CD4-positive, alpha-beta T cell (primary cell): Measurements from ENCODE around the gene MGAT5. TPM values are rescaled to one million over a fixed set of nuclear protein-coding genes. Genes with fewer than 3 reads are reported as not detected.

Experiments used
- ATAC-seq: fragments of 200-7000 bp; cut with Tn5 transposase; one replicate; pipeline ENCODE4 v1.10.0; 2022; ENCODE audit warnings: mild to moderate bottlenecking; ENCODE audit not compliant: poor library complexity
- CTCF ChIA-PET: fragments of 350-600 bp; sonication (Branson Sonifier 250); formaldehyde crosslinking; loops from one replicate; lab custom pipeline; 2021; ENCODE audit warnings: antibody characterized with exemption, inconsistent platforms; lab: Charles Lee
- POLR2A ChIA-PET: fragments of 350-600 bp; sonication (Branson Sonifier 250); formaldehyde crosslinking; loops from one replicate; lab custom pipeline; 2021; ENCODE audit warnings: antibody characterized with exemption, inconsistent platforms; lab: Charles Lee
- DNase-seq, 14 experiments: peaks; one replicate each; pipeline ENCODE4 v3.0.0-alpha.2; 2013 to 2020; ENCODE audit warnings: mixed read lengths in 2 of 14
- H3K27ac ChIP-seq, 2 donors: one replicate each; pipeline versions ENCODE4 v1.5.1 to v1.7.0; 2013; ENCODE audit warnings: low read length in 2 of 2, low read depth in 1 of 2, mild to moderate bottlenecking in 1 of 2
- H3K27me3 ChIP-seq, 2 experiments: 1 replicate in 1 of 2; 2 replicates in 1 of 2; pipeline versions ENCODE4 v1.6.1 to v1.7.0; 2013; ENCODE audit warnings: low read length in 2 of 2, control low read depth in 1 of 2, mild to moderate bottlenecking in 1 of 2, moderate library complexity in 1 of 2; ENCODE audit not compliant: insufficient read depth in 2 of 2, control insufficient read depth in 1 of 2
- H3K36me3 ChIP-seq: one replicate; pipeline ENCODE4 v1.6.1; 2013; ENCODE audit warnings: low read length, control low read depth; ENCODE audit not compliant: insufficient read depth
- H3K4me1 ChIP-seq: one replicate; pipeline ENCODE4 v1.6.1; 2013; ENCODE audit warnings: low read length, control low read depth; ENCODE audit not compliant: insufficient read depth
- H3K4me3 ChIP-seq: one replicate; pipeline ENCODE4 v1.5.1; 2013; ENCODE audit warnings: mild to moderate bottlenecking, low read length, moderate library complexity
- H3K9me3 ChIP-seq, 2 experiments: 1 replicate in 1 of 2; 2 replicates in 1 of 2; pipeline versions ENCODE4 v1.6.1 to v1.7.0; 2013; ENCODE audit warnings: low read length in 2 of 2, mild to moderate bottlenecking in 2 of 2, control low read depth in 1 of 2, moderate library complexity in 1 of 2; ENCODE audit not compliant: control insufficient read depth in 1 of 2, insufficient read depth in 1 of 2
- H3K27ac Mint-ChIP-seq: one replicate; pipeline ENCODE4 v1.8.0; 2020; ENCODE audit warnings: mixed read lengths
- H3K27me3 Mint-ChIP-seq: one replicate; pipeline ENCODE4 v1.8.0; 2021; ENCODE audit warnings: mixed read lengths
- H3K36me3 Mint-ChIP-seq: one replicate; pipeline ENCODE4 v1.8.0; 2021; ENCODE audit warnings: low read depth, mixed read lengths
- H3K4me1 Mint-ChIP-seq: one replicate; pipeline ENCODE4 v1.8.0; 2021; ENCODE audit warnings: low read depth, mixed read lengths
- H3K4me3 Mint-ChIP-seq: one replicate; pipeline ENCODE4 v1.8.0; 2020; ENCODE audit warnings: mild to moderate bottlenecking, mixed read lengths
- H3K9me3 Mint-ChIP-seq: one replicate; pipeline ENCODE4 v1.8.0; 2020; ENCODE audit warnings: mixed read lengths
- CTCF ChIP-seq: fragments of 200-600 bp; IDR thresholded peaks from one replicate; pipeline ENCODE4 v1.8.0; 2022; ENCODE audit warnings: antibody characterized with exemption, mild to moderate bottlenecking
- intact Hi-C, 2 experiments: fragments of 100-400 bp; cut with DNase I in 1 of 2; cut with micrococcal nuclease in 1 of 2; formaldehyde crosslinking; loops; one replicate each; pipeline versions ENCODE4 v1.15.1 to v1.9.0; 2023 to 2025; cut with DNase I, micrococcal nuclease
- total RNA-seq, 174 experiments: library from RNA in 2 of 174; stranded (reverse) in 2 of 174; gene quantifications; one replicate each; pipeline ENCODE4 v1.2.3 and lab custom pipeline; 2021 to 2026

The MGAT5 gene
- total RNA-seq, 2 experiments from 2014 or later: 77.5 to 77.8 TPM

- Mint-ChIP-seq H3K4me1 (peaks cover 88% of the 10 kb centered on the region), H3K27ac (peak overlapping the region; percentile 73), H3K36me3 (peaks cover 35% of the 10 kb centered on the region), H3K27me3 (no peaks in the 10 kb centered on the region), H3K9me3 (no peaks in the 10 kb centered on the region), H3K4me3 (peak overlapping the region; percentile 57)
- ChIA-PET POLR2A (no interaction called here), CTCF (no interaction called here)
- Histone ChIP-seq H3K27ac (no peak overlapping the region), H3K27me3 (no peaks in the 10 kb centered on the region), H3K4me1 (peaks cover 37% of the 10 kb centered on the region), H3K36me3 (peaks cover 9% of the 10 kb centered on the region), H3K9me3 (no peaks in the 10 kb centered on the region), H3K4me3 (no peak overlapping the region)
- DNase-seq: peak in 1 of 14 experiments; percentile 26
- intact Hi-C loops: no loop called here
- ATAC-seq: peak; percentile 46
- TF ChIP-seq CTCF: no peak
These were observed 58.6 kb downstream of the MGAT5 start for GRCh38 chr2:134312482-134312881.

DNA sequence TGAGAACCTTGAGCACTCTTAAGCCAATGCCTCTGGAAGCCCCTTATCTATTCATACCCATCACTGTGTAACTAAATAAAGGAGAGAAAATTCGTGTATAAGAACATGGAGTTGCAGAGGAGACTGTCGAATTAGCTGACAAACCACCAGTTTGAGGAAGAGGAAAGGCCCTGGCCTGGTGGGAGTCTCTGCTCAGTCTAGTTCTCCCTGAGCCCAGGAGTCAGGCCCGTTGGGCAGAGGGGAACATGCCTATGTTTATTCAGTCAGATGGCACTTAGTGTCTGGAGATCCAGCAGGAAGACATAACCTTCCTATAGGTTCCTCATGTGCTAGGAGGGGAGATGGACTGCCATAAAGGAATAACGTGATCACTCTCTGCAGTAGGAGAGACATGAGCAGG is 60.3 kb downstream of the MGAT5 start:
- Mint-ChIP-seq H3K36me3 (peaks cover 47% of the 10 kb centered on the region), H3K4me1 (peaks cover 88% of the 10 kb centered on the region), H3K4me3 (no peak overlapping the region), H3K9me3 (no peaks in the 10 kb centered on the region), H3K27me3 (no peaks in the 10 kb centered on the region), H3K27ac (peak overlapping the region; percentile 73)
- TF ChIP-seq CTCF: no peak
- ChIA-PET POLR2A (interaction anchor here (1.2 kb wide), 1 partner anchor 9 kb away, joined by 3 read pairs; no protein-coding TSS in a partner anchor), CTCF (no interaction called here)
- Histone ChIP-seq H3K9me3 (no peaks in the 10 kb centered on the region), H3K4me3 (no peak overlapping the region), H3K27ac (no peak overlapping the region), H3K4me1 (peaks cover 43% of the 10 kb centered on the region), H3K27me3 (no peaks in the 10 kb centered on the region), H3K36me3 (peaks cover 25% of the 10 kb centered on the region)
- intact Hi-C loops: no loop called here
- DNase-seq (no peak), ATAC-seq (no peak)

DNA sequence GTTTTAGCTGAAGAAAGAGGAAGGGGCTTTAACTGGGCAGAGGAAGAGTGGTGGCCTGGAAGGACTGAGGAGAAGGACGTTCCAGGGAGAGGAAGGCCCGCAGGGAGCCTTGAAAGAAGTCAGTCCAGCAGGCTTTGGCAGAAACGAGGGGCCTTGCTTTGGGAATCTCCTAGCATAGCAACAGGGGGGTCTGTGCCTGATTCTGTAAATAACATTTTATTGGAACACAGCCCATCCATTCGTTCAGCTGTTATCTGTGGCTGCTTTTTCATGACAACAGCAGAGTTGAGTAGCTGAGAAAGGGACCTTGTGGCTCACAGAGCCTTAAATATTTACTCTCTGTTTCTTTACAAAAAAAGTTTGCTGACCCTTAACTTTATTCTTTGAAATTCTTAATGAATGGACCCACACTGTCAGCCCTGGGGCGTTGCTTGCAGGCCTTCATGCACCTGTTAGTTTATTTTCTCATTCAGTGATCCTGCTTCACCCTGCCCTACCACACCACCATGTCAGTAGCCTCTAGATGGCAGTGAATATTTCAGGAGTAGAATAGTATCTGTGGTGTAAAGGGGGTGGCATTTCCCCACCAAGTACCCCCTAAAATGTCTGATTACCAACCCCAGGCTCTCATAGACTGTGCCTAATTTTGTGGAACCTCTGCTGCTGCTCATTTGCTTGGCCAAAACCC is 61.0 kb downstream of the MGAT5 start:
- Mint-ChIP-seq H3K4me1 (peaks cover 88% of the 10 kb centered on the region), H3K36me3 (peaks cover 47% of the 10 kb centered on the region), H3K4me3 (no peak overlapping the region), H3K9me3 (no peaks in the 10 kb centered on the region), H3K27me3 (no peaks in the 10 kb centered on the region), H3K27ac (peak overlapping the region; percentile 73)
- no peaks in the 10 kb centered on the region for H3K9me3 ChIP-seq
- ATAC-seq (no peak), DNase-seq (no peak)
- TF ChIP-seq CTCF: no peak
- H3K4me1 ChIP-seq: peaks cover 48% of the 10 kb centered on the region
- peaks cover 29% of the 10 kb centered on the region for H3K36me3 ChIP-seq
- intact Hi-C loops: no loop called here
- no peaks in the 10 kb centered on the region for H3K27me3 ChIP-seq
- ChIA-PET POLR2A (no interaction called here), CTCF (no interaction called here)
- no peak overlapping the region for H3K4me3 ChIP-seq
- no peak overlapping the region for H3K27ac ChIP-seq
